HK-2 (cell line): ENCODE data around the gene MSH3.
"Not testable (repeated sequence)": the region's sequence is repeated elsewhere in the genome, so short reads cannot be mapped to it uniquely, and the experiment has no call there.

Experiments used
- DNase-seq: peaks from one replicate; pipeline ENCODE4 v3.0.0-alpha.2; 2018; ENCODE audit not compliant: unreplicated experiment

MSH3 gene

DNA sequence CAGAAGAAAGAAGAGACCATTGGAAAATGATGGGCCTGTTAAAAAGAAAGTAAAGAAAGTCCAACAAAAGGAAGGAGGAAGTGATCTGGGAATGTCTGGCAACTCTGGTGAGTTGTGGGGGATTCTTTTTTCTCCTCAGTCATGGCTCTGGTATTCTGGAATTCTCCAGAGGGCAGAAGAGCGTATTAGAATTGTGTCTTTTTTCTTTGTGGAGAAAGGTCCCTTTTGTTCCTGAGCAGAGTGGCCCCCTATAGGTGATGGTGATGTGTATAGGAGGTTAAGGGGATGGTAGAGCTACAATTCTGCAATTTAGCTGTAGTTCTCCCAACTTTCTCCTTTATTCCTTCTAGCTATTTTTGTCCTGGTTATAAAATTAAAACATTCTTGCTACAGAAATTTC is 2.0 kb downstream of the MSH3 start:
- no peak for DNase-seq

DNA sequence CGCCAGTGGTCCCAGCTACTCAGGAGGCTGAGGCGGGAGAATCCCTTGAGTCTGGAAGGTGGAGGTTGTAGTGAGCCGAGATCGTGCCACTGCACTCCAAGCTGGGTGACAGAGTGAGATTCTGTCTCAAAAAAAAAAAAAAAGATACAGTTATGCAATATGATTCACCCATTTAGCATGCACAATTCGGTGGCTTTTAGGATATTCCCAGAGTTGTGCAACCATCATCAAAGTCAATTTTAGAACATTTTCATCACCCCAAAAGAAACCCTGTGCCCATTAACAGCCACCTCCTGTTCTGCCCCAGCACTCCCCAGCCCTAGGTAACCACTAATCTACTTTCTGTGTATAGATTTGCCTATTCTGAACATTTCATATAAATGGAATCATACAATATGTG is 4.7 kb downstream of the MSH3 start:
- no peak for DNase-seq

DNA sequence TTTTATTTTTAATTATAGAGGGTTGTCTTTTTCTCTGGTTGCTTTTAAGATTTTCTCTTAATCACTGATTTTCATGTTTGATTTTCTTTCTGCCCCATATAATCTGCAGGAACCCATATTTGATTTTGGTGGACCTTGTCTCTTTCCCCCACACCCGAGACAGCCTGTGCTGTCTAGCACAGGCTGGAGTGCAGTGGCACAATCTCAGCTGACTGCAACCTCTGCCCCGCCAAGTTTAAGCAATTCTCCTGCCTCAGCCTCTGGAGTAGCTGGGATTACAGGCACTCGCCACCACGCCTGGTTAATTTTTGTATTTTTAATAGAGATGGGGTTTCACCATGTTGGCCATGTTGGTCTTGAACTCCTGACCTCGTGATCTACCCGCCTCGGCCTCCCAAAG is 6.2 kb downstream of the MSH3 start:
- DNase-seq = not testable (repeated sequence)

DNA sequence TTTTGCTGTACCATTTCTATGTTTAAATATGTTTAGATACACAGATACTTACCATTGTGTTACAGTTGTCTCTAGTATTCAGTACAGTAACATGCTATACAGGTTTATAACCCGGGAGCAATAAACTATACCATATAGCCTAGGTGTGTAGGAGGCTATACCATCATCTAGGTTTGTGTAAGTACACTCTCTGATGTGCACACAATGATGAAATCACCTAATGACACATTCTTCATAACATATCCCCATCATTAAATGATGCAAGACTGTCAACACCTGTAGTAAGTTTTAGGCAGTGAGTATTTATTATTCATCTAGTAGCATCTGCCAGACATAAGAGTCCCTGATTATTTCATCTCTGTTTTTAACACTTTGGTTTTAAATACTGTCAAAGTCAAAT is 7.7 kb downstream of the MSH3 start:
- no peak for DNase-seq

DNA sequence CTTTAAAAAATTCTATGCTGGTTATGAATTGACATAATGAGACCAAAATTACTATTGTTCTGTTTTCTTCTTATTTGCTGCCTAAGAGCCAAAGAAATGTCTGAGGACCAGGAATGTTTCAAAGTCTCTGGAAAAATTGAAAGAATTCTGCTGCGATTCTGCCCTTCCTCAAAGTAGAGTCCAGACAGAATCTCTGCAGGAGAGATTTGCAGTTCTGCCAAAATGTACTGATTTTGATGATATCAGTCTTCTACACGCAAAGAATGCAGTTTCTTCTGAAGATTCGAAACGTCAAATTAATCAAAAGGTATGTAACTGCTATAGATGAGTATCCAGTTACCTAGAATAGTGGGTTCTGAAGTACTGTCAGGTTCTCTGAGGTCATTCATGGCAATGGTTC is 10.6 kb downstream of the MSH3 start:
- DNase-seq = no peak

DNA sequence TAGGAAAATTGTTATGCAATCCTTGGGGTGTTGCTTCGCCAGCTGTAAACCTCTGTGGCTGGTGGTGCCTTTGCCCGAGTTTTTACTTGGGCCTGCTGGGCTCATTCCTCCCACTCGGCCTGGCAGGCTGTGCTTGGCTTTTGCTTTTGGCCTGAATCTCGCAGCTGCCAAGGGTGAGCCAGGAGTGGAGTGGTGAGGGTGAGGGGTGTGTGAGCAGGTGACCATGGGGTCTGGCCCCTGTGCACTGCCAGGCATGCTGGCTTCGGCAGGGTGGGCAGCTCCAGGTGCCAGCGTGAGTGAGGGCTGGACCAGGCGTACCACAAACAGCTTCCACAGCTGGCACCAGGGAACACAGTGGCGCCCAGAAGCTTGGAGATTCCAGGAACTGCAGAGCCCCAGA is 12.9 kb downstream of the MSH3 start:
- DNase-seq = no peak

DNA sequence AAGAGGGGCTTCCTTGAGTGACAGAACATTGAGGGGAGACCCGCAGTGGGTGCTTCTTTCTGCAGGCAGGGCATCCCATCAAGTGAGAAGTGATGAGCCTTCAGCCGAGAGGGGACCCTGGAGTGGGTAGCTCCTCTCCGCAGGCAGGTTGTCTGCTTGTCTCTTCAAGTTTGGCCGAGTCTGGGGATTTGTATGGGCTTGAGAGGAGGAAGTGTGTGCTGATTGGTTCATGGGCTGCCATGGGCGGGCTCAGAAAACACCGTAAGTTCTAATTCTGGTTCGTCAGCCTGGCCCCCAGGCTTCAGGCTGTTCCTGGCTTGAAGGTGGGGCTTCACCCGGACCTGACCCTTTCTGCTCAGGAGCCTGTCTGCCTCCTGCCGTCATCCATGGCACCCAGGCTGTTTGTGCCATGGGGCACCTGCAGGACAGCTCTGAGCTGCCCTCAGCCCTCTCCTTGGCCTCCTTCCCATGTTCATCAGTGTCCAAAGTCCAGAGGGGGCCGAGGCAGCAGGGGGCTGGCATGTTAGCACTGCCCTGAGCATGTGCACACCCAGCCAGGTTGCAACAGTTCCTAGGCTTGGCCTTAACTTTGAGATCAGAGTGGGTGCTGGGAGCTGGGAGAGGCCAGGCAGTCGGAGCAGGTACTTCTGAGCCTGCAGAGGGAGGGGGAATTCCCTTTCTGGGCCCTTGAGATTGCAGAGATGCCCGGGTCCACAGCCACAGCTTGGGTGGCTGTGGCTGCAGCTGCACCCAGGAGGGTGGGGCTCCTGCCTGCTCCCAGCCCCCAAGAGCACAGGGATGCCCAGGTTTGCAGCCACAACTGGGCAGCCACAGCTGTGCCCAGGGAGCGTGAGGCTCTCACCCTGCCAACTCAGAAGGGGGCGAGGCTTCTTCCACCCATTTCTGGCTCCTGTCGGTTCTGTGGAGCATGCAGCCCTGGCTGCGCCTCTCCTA is 13.8 kb downstream of the MSH3 start:
- DNase-seq = no peak

DNA sequence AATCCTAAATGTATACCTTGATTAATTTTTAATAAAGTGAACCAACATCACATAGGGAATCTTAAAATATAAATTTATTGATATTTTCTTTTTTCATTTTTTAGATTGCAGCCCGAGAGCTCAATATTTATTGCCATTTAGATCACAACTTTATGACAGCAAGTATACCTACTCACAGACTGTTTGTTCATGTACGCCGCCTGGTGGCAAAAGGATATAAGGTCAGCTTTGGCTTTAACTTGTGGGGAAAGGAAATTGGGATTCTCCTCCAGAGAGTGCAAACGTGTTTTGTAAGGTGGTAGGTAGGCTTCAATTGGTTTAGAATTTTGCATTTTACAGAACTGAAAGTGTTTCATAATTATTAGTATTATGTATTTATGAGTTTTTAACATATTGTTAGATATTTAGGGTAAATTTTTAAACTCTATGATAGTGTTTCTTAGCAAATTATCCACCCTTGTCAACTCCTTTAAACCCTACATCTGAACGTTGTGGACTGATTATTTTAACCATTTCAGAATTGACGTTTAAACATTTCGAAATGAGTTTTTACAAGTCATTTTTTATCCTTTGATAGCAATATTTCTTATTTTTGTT is 17.8 kb downstream of the MSH3 start:
- peak; percentile 50 for DNase-seq

DNA sequence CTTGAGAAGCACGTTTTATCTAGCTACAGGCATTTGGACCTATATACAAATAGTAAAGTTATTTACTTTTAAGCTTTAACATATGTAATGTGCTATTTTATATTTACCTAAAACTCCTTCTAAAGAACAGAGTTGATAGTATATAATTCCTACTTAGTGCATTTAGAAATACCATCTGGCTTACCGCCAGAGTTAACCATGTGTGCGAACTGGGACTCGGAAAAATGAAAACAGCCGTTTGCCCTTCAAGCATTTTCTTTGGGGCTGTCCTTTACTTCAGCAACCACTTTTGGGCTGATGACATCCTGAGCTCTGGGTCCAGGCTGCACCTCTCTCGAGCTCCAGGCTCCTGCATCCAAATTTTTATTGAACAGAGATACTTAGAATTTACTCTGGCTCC is 22.3 kb downstream of the MSH3 start:
- DNase-seq = no peak

DNA sequence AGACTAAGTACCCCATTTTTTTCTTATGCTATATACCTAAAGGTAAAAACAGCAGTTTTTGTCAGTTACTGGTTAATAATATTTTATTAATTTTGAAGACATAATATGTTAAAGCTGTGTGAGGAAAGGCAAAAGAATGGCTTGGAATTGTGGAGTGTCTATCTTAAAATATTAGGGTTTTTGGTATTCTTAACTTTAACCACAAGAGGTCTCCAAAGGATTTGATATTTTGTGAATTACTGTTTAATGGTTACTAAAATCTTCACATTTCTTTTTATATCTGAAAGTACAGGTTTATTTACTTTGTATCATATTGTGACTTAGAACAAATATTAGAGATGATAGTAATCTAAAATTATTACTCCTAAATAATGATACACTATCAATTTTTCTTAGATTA is 32.3 kb downstream of the MSH3 start:
- DNase-seq = no peak

DNA sequence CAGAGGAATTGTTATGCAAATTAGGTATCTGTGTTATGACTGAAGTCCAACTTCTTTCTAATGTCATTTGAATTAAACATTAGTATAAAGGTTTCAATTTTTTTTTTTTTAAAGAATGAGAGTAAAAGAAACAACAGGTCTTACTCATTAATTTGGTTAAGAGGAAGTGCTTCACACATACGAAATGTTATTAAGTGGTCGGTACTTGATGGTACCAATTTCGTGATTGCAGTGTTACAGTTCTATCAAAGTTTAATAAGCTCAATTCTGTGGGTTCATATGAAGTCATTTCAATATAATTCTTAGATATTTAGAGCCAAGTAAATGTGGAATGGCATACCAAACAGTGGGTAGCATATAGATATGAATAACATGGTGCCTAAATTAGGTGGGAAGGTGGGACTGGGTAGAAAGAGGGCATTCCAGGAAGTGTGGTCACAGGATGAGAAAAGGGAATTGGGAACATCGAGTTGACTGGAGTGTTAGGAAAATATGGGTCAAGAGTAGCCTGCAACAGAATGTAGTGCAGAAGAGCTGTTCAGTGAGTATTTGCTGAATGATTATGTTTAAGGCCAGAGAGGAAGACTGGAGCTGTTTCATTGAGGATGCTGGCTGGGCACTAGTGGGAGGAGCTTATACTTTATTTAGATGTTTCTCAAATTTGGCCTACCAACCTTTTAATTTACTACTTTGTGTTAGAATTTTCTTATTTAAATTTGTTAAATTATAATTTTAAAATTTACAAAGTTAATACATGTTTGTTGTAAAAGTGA is 34.4 kb downstream of the MSH3 start:
- DNase-seq = no peak

DNA sequence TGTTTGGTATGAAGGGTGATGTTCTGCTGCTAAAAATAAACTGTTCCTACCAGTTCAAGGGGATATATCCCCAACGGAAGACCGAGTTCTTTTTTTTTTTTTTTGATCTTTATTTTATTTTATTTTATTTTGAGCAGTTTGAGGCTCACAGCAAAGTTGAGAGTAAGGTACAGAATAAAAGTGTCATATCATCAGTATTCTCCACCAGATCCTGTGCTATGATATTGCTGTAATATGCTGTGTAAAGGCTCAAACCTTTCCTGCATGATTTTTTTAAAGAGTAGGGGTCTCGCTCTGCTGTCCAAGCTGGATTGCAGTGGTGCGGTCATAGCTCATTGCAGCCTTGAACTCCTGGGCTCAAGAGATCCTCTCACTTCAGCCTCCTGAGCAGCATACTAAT is 35.2 kb downstream of the MSH3 start:
- DNase-seq = no peak

DNA sequence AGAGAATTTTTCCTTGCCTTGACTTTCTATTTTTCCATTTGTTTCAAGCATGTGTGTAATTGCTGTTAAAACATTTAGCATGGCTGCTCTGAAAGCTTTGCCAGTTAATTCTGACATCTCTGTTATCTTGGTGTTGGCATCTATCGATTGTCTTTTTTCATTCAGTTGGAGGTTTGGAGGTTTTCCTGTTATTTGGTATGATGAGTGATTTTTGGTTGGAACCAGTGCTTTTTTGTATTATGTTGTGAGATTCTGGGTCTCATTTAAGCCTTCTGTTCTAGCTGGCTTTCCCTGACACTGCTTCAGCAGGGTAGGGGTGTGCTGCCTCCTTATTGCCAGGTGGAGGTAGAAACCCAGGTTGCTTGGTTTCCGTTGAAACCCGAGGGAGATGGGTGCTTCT is 41.2 kb downstream of the MSH3 start:
- DNase-seq = no peak

DNA sequence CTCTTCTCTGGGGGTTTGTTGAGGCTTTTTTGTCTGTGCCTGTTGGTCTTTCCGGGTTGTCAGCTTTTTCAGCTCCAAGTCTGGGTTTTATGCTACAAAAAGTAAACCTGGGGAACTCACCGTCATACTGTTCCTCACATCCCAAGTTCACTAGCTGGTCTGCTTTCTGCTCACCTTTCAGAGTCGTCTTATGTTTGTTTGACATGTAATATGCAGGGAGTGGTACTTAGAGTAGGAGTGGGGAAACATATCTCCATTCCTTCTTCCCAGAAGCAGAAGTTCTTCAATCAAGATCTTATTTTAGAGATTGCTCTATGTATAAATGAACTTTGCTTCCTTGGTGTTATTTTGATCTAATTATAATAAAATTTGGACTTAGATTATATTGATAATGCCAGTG is 42.0 kb downstream of the MSH3 start:
- DNase-seq = no peak

DNA sequence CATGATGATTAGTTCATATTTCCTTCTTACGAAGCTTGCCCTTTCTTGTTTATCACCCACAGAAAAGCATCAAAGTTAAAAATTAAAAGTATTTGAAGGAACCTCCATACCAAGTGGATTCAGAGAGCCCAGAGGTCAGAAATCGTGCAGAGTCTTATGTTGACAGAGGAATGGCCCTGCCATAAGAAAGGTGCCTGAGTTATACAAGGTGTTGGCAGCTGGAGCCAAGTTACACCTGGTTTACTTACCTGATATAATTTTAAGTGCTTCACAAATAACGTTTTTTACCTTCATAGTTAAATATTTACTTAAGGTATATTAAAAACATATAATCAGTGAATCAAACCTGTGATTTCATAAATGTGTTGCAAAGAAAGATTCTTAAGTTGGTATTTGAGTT is 42.6 kb downstream of the MSH3 start:
- DNase-seq = no peak

DNA sequence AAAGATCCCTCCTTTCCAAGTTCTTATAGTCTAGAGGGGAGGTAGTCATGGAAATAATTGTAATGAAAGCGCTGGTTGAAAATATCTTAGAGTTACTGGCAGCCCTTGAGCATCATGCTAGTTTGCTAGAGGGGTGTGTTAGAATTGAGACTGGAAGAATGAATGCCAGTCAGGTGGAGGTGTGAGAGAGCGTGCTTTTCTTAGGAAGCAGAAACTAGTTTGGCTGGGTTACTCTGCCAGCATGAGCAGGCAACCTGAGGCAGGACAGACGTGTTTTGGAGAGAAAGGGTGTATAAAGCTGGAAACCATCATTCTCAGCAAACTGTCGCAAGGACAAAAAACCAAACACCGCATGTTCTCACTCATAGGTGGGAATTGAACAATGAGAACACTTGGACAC is 43.9 kb downstream of the MSH3 start:
- DNase-seq = no peak

DNA sequence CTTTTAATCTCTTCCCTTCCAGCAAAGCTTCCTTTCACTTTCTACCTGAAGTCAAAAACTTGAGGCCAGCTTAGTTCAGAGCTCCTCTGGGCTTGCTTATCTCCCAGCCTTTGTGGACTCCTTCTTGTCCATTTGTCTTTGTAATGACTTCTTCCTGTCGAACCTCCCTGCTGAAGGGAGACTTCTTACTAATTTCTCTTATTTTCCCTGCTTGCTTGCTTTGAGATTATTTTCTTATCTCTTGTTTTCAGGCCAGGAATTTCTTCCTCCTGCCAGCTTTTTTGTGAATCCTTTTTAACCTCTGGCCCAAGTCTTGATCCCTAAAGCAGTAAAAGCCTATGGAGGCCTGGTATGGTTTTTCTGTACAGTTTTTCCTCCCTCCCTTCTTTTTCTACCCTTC is 47.1 kb downstream of the MSH3 start:
- no peak for DNase-seq

DNA sequence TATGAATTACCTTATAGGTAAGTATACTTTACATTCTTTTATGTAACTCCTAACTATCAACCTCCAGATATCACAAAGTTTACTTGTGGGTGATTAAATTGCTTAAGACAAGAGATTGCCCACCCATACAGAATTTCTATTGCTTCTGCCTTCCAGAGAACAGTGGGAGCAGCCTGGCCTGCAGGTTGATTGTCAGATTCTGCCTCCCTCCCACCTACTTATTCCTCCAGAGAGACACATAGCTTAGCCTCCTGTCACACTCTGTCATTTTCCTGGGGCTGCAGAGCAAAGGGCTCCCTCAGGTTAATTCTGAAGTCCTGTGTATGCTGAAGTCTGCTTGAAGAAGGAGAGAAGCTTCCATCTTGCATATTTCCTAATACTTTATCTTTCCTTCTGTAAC is 48.8 kb downstream of the MSH3 start:
- no peak for DNase-seq

DNA sequence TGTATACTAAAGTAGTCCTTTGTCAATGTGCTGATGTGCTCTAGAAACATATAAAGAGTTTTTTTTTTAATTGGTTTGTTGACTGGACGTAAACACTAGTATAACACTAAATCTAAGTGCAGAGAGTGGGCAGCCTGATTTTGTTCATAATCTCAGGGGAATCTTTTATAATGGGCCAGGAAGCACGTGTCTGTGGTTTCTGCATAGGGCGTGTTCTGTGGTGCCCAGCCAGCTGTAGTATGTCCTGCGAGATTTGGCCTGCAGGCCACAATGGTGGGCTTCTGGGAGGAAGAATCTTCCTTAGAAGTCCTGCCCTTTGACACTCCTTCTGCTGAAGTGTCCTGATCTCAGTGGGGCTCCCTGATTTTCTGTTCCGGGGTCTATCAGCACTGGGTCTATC is 49.3 kb downstream of the MSH3 start:
- no peak for DNase-seq

DNA sequence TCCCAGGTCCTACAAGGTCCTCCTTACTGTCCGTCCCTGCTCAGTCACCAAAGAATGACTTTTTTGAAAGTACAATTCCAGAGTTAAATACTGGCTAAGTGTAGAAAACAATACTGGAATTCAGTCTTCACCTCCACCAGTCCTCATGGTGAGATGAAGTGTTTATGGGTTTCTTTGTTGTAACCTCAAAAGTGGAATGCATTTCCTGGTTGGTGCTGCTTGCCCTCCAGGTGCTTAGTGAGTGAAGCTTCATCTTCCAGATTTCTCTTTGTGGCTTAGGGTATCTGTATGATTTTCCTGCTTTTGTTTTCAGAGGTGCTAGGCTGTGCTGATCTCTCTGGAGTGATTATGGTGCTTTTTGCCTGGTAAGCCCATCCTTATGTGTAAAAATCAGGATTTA is 49.8 kb downstream of the MSH3 start:
- no peak for DNase-seq

DNA sequence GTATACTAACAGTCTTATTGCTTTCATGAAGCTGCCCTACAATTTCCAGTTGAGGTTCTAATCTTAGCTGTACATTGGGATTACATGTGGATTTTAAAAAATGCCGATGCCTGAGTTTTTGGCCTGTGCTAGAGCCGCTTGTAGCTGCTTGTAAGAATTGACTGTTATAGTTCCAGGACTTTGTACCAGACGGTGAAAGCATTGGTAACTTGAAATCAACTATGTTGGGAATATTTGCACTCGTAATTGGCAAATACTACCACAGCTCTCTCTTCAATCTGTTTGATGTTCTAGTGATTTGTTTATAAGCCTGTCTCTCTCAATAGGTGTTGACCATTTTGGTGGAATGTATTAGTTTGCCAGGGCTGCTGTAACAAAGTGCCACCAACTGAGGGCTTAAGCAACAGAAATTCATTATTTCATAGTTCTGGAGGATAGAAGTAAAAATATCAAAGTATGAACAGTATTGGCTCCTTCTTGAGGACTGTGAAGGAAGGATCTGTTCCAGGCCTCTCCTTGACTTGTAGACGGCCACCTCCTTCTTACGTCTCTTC is 50.8 kb downstream of the MSH3 start:
- no peak for DNase-seq

DNA sequence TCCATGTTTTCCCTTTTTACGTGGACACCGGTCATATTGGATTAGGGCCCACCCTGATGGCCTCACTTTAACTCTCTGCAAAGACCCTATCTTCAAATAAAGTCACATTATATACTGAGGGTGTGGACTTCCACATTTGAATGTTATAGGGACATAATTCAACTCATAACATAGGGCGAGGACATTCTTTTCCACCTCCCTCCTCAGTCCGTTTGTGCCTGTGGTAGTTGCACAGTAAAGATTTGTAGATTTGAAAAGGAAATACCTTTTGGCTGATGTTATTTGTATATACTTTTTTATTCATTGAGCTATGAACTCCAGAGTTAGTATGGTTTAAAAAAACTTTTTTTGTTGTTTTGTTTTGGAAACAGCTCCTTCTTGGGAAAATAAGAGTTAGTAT is 51.3 kb downstream of the MSH3 start:
- DNase-seq = no peak
